GM12874 (cell line): ENCODE measurements around the gene NPC1.

Experiments
- TF ChIP-seq, protein P1 (sequence below): IDR thresholded peaks from 2 replicates; pipeline ENCODE4 v1.5.1; 2011; ENCODE audit warnings: low read depth, mild to moderate bottlenecking, control low read depth, low read length, moderate library complexity; ENCODE audit not compliant: insufficient read depth

The NPC1 gene

DNA sequence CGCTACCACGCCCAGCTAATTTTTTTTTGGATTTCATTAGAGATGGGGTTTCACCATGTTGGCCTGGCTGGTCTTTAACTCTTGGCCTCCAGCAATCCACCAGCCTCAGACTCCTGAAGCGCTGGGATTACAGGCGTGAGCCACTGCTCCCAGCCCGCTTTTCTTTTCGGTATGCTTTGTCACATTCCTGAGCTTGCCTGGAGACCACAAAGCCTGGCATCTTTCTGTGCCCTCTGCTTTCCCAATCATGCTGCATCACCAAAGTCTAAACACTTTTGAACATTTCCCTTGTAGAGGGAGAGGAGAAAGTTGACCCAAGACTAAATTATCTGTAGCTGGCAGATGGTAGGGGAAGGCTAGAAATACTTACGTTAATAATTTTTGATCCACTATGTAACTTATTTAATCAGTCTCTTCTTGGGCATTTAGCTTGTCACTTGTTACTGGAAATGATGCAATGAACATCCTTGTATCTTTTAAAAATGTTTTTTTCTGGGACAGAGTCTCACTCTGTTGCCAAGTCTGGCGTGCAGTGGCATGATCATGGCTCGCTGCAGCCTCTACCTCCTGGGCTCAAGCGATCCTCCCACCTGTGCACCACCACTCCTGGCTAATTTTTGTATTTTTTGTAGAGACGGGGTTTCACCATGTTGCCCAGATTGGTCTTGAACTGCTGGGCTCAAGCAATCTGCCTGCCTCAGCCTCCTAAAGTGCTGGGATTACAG is 2.7 kb upstream of the NPC1 start:
- TF ChIP-seq, protein P1, sequence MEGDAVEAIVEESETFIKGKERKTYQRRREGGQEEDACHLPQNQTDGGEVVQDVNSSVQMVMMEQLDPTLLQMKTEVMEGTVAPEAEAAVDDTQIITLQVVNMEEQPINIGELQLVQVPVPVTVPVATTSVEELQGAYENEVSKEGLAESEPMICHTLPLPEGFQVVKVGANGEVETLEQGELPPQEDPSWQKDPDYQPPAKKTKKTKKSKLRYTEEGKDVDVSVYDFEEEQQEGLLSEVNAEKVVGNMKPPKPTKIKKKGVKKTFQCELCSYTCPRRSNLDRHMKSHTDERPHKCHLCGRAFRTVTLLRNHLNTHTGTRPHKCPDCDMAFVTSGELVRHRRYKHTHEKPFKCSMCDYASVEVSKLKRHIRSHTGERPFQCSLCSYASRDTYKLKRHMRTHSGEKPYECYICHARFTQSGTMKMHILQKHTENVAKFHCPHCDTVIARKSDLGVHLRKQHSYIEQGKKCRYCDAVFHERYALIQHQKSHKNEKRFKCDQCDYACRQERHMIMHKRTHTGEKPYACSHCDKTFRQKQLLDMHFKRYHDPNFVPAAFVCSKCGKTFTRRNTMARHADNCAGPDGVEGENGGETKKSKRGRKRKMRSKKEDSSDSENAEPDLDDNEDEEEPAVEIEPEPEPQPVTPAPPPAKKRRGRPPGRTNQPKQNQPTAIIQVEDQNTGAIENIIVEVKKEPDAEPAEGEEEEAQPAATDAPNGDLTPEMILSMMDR = no peak

DNA sequence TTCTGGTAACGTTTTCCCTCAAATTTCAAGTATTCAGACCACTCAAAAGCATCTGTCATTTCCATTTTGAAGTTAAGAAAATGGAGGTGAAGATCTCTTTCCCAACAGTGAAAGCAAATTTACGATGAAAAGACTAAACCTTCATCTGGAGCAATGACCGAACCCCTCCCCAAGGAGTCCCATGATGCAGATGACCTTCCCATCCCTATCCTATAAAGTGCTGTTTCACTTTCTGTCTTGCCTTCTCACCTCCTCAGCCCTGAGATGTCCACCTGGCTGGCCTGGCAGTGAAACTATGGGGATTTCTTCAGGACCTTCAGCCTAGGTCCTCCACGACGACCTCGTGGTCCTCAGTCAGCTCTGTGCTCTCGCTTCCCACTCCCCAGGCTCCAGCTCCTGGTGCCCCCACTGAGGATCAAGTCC is 925 bp upstream of the NPC1 start:
- TF ChIP-seq, protein P1 = no peak

DNA sequence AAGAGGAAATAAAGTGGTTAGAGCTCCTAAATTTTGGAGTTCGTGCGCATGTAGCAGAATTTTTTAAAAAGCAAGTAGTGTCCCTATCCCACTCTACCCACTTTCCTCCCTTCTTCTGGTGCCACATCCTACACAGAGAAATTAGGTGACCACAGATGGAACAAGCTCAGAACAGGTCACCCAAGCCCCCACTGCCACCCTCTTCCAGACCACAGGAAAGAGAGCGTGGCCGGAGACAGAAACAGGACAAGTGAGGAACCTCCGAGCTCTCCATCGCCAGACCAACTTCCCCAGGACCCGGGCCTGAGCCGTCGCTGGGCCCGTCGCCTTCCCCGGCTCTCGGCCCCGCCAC is 433 bp downstream of the NPC1 start:
- TF ChIP-seq, protein P1 = no peak

DNA sequence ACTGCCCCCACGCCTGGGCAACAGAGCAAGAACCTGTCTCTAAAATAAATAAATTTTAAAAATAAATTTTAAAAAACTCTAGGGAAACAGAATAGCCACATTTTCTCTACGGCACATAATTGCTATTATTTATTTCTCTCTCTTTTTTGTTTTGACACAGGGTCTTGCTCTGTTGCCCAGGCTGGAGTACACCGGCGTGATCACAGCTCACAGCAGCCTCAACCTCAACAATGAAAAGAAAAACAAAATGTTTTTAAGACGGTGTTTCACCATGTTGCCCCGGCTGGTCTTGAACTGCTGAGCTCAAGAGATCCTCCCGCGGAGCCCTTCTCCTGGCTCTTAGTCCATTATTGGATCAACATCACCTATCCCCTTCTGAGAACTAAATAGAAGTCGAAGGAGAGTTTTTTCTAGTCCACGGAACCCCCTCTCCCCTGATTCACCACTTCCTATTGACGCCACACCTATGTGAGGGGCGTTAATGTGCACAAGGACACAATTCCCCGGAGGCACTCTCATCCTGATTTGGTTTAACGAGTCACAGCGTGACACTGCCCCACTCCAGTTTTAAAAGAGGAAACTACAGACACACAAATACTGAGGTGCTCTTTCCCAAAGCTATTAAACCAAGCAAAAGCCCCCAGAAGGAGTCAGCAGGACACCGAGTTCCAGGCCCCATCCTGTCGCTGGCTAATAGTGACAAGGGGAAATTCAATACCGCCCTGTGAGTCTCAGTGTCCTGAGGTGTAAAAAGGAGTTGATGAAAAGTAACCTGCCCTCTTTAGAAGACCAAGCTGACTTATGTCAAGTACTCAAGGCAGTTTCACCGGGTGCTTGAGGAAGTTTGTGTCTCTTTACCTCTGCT is 1.1 kb downstream of the NPC1 start:
- TF ChIP-seq, protein P1 = no peak

DNA sequence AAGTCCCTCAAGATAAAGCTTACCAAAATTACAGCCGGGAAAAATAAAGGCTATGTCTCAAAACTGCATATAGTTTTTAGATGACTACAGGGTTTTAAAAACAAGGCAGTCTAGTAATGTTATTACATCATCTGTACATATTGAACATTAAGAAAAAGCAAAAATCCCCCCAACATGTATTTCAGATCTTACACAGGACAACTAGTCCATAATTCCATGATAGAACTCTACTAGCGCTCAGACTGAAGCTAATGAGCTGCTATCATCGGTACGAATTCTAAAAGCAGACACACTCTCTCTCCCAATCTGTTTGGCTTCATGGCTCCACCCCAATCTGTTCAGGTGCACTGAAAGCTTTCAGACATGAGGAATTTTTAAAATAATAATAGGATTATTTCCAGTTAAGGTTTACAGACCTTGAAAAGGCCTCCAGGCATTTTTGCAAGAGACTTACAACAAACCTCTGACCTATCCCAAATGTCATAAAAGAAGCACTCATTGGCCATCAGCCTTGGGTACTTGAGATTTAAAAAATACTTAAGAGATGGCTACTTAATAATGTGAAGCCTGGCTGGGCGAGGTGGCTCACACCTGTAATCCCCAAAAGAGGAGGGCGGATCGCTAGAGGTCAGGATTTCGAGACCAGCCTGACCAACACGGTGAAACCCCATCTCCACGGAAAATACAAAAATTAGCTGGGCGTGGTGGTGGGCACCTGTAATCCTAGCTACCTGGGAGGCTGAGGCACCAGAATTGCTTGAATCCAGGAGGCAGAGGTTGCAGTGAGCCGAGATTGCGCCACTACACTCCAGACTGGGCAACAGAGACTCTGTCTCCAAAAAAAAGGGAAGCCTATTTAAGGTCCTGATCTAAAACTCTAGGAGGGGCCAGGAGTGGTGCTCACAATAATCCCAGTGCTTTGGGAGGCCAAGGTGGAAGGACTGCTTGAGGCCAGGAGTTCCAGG is 2.0 kb downstream of the NPC1 start:
- TF ChIP-seq, protein P1 = no peak

DNA sequence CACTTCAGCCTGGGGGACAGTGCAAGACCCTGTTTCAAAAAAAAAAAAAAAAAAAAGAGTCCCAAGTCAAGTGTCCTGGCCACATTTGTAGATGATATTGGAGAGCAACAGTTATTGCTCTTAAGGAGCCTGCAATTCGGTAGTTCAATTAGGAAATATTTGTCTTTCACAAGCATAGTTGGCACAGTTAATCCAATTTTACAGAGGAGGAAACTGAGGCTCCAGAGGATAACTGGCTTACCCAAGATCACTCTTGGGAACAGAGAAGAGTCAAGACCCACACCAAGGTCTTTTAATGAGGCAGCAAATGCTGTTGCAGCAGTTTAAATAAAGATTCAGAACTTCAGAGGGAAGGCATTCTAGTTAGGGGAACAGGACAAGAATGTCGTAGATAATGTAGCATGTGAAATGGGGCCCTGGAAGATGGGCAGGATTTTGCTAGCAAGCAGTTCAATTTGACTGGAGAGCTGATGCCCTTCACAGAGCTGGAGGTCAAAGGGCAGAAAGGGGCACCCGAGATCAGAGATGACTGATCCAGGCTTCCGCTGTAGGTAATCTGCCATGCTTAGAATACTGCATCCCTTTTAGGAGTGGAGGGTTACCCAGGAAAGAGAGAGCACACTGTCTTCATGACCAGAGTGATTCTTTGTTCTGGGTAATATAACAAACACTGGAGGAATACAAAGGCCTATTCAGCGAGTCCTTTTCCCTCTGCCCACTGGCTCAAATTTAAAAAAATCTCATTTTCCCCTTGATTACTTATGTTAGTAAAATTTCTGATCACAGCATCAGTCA is 3.0 kb downstream of the NPC1 start:
- TF ChIP-seq, protein P1 = no peak
